ENCODE data around the gene ATCAY. TPM values are rescaled to one million over a fixed set of nuclear protein-coding genes. Genes with fewer than 3 reads are reported as not detected.
"Not testable (repeated sequence)": the region's sequence is repeated elsewhere in the genome, so short reads cannot be mapped to it uniquely, and the experiment has no call there.

ATCAY gene
- total and polyA plus RNA-seq, 2 of the 13 experiments (the other 11 are each of a cell fraction or from before 2014, with no cell fraction given): not detected

- WGBS (ENCODE audit: low lambda C conversion rate): 32% methylated on average over 13 of the region's 13 CpGs
- H4K20me1 ChIP-seq (ENCODE audit: insufficient read depth, low read length); CTCF ChIA-PET (ENCODE audit: low intra/inter-chr PET ratio, low total read pairs); H3K36me3 ChIP-seq (replicated peaks in 1 of 2; ENCODE audit: control insufficient read depth in 1 of 2, insufficient read depth in 2 of 2, low read length in 2 of 2); intact Hi-C loops (cut with micrococcal nuclease; ENCODE audit: unreplicated experiment); H2AFZ ChIP-seq (ENCODE audit: low read length); POLR2A ChIA-PET; H3K79me2 ChIP-seq (ENCODE audit: insufficient read depth, low read length); H3K9ac ChIP-seq (ENCODE audit: insufficient read depth, low read depth, low read length); H3K4me3 ChIP-seq (replicated peaks in 1 of 3; ENCODE audit: insufficient read depth in 1 of 3, low read depth in 2 of 3, low read length in 3 of 3); BruUV-seq (replicated peaks); DNase-seq (ENCODE audit: low spot score); FAIRE-seq; ATAC-seq; H3K27ac ChIP-seq (ENCODE audit: extremely low read length, insufficient read depth, low read length); H3K27me3 ChIP-seq (ENCODE audit: control insufficient read depth in 1 of 2, insufficient read depth in 2 of 2, low read length in 2 of 2); H3K4me2 ChIP-seq (ENCODE audit: low read depth, low read length); H3K9me3 ChIP-seq (ENCODE audit: low read length); H3K4me1 ChIP-seq (ENCODE audit: insufficient read depth, low read length); TF ChIP-seq ATF7 (CRISPR knock-in tag; IDR thresholded peaks at IDR 0.05): not testable (repeated sequence)
- in situ Hi-C loops (cut with HindIII; ENCODE audit: extremely low pct_ligation_motif_present, low pct_unique_long_range_greater_than_20kb): loop anchor here (25.0 kb wide), 1 partner anchor 338 kb away; no protein-coding TSS in a partner anchor
- TF ChIP-seq ATF7 (IDR thresholded peaks at IDR 0.05): peak; percentile 70
- peak; percentile 23; the same call in 1 of the 2 replicates for TF ChIP-seq CEBPB (IDR thresholded peaks at IDR 0.05; ENCODE audit: borderline replicate concordance, low read depth, low read length)
Measured at GRCh38 chr19:3874695-3875094, 5.8 kb upstream of the ATCAY start.

DNA sequence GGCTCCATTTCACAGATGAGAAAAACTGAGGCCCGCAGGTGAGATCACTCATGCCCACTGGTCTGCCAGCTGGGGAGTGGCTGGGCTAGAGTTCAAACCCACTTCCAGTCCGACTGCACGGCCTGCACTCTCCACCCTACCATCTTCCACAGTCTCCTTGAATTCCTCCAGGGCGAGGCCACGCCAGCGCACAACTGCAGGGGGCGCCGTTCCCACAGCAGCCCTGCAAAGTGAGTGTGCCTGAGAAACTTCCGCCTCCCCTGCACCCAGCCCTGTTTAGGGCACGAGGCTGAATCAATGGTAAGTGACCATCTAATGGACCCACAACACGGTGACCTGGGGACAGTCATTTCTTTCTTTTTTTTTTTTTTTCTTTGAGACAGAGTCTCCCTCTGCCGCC lies 829 bp upstream of the ATCAY start:
- Histone ChIP-seq H3K36me3 (replicated peaks in 1 of 2; ENCODE audit: control insufficient read depth in 1 of 2, insufficient read depth in 2 of 2, low read length in 2 of 2) (no peaks in the 10 kb centered on the region), H3K27me3 (ENCODE audit: control insufficient read depth in 1 of 2, insufficient read depth in 2 of 2, low read length in 2 of 2) (peaks cover 1 to 7% of the 10 kb centered on the region in 2 experiments; a peak in 2 of 5 replicates), H3K9ac (ENCODE audit: insufficient read depth, low read depth, low read length) (no peak overlapping the region), H3K4me1 (ENCODE audit: insufficient read depth, low read length) (no peaks in the 10 kb centered on the region), H2AFZ (ENCODE audit: low read length) (no peak overlapping the region), H3K9me3 (ENCODE audit: low read length) (no peaks in the 10 kb centered on the region), H4K20me1 (ENCODE audit: insufficient read depth, low read length) (no peaks in the 10 kb centered on the region), H3K79me2 (ENCODE audit: insufficient read depth, low read length) (no peaks in the 10 kb centered on the region), H3K4me3 (replicated peaks in 1 of 3; ENCODE audit: insufficient read depth in 1 of 3, low read depth in 2 of 3, low read length in 3 of 3) (no peak overlapping the region), H3K27ac (ENCODE audit: extremely low read length, insufficient read depth, low read length) (no peak overlapping the region), H3K4me2 (ENCODE audit: low read depth, low read length) (no peak overlapping the region)
- CTCF ChIA-PET (ENCODE audit: low intra/inter-chr PET ratio, low total read pairs): no interaction called here
- in situ Hi-C loops (cut with HindIII; ENCODE audit: extremely low pct_ligation_motif_present, low pct_unique_long_range_greater_than_20kb): no loop called here
- DNase-seq (ENCODE audit: low spot score) (no peak), ATAC-seq (no peak), FAIRE-seq (no peak)
- POLR2A ChIA-PET: no interaction called here
- intact Hi-C loops (cut with micrococcal nuclease; ENCODE audit: unreplicated experiment): no loop called here
- no TSS peak for BruUV-seq (replicated peaks)
- 19% methylated on average over 12 of the region's 12 CpGs for WGBS (ENCODE audit: low lambda C conversion rate)
- no peak for TF ChIP-seq THAP11 (CRISPR knock-in tag; IDR thresholded peaks at IDR 0.05)
- no peak for TF ChIP-seq ZNF225 (CRISPR knock-in tag; IDR thresholded peaks at IDR 0.05)
- TF ChIP-seq FOXA3 (CRISPR knock-in tag; IDR thresholded peaks at IDR 0.05): no peak
- peak; percentile 30; the same call in 1 of the 2 replicates for TF ChIP-seq CTCF (CRISPR knock-in tag; IDR thresholded peaks at IDR 0.05)
- TF ChIP-seq HOXA3 (CRISPR knock-in tag; IDR thresholded peaks at IDR 0.05): no peak
- TF ChIP-seq DRAP1 (CRISPR knock-in tag; IDR thresholded peaks at IDR 0.05): no peak
- TF ChIP-seq ZNF629 (CRISPR knock-in tag; conservative IDR thresholded peaks at IDR 0.05): peak; percentile 60
- TF ChIP-seq AKNA (CRISPR knock-in tag; IDR thresholded peaks at IDR 0.05; ENCODE audit: borderline replicate concordance): no peak
- TF ChIP-seq ZMYM3 (CRISPR knock-in tag; IDR thresholded peaks at IDR 0.05): no peak
- no peak for TF ChIP-seq ZNF781 (CRISPR knock-in tag; IDR thresholded peaks at IDR 0.05; ENCODE audit: borderline replicate concordance, not compliant biosample characterization)
